Natural killer cell (primary cell): Measurements from ENCODE around the gene GNGT2. TPM values are rescaled to one million over a fixed set of nuclear protein-coding genes. Genes with fewer than 3 reads are reported as not detected.

Experiments used
- ATAC-seq, 3 donors: fragments of 150-1000 bp in 2 of 3; fragments of 200-7000 bp in 1 of 3; cut with Tn5 transposase; 1 replicate in 1 of 3; 2 replicates in 2 of 3; pipeline ENCODE4 v1.10.0; 2021; ENCODE audit warnings: mild to moderate bottlenecking in 2 of 3, moderate library complexity in 2 of 3
- DNase-seq, 2 donors: peaks; one replicate each; pipeline versions ENCODE4 v3.0.0 to v3.0.0-alpha.2; 2013 to 2021; ENCODE audit warnings: mixed read lengths in 1 of 2
- H3K27ac ChIP-seq: one replicate; pipeline ENCODE4 v1.5.1; 2013; ENCODE audit warnings: mild to moderate bottlenecking, low read length
- H3K27me3 ChIP-seq: one replicate; pipeline ENCODE4 v1.6.1; 2013; ENCODE audit warnings: low read length; ENCODE audit not compliant: control insufficient read depth, insufficient read depth
- H3K36me3 ChIP-seq: one replicate; pipeline ENCODE4 v1.6.1; 2013; ENCODE audit warnings: low read length; ENCODE audit not compliant: control insufficient read depth, insufficient read depth
- H3K4me1 ChIP-seq: one replicate; pipeline ENCODE4 v1.6.1; 2013; ENCODE audit warnings: low read length; ENCODE audit not compliant: control insufficient read depth, insufficient read depth
- H3K4me3 ChIP-seq: one replicate; pipeline ENCODE4 v1.5.1; 2013; ENCODE audit warnings: low read length
- H3K9me3 ChIP-seq: one replicate; pipeline ENCODE4 v1.6.1; 2013; ENCODE audit warnings: low read length; ENCODE audit not compliant: control insufficient read depth, insufficient read depth
- H3K27ac Mint-ChIP-seq, 2 donors: one replicate each; pipeline ENCODE4 v1.8.0; 2022; ENCODE audit warnings: mild to moderate bottlenecking in 2 of 2, mixed read lengths in 2 of 2, moderate library complexity in 1 of 2
- H3K27me3 Mint-ChIP-seq, 2 donors: one replicate each; pipeline ENCODE4 v1.8.0; 2022; ENCODE audit warnings: low read depth in 2 of 2, mixed read lengths in 2 of 2
- H3K36me3 Mint-ChIP-seq: one replicate; pipeline ENCODE4 v1.8.0; 2022; ENCODE audit warnings: mixed read lengths
- H3K4me1 Mint-ChIP-seq, 2 donors: one replicate each; pipeline ENCODE4 v1.8.0; 2022; ENCODE audit warnings: mixed read lengths in 2 of 2
- H3K4me3 Mint-ChIP-seq: one replicate; pipeline ENCODE4 v1.8.0; 2022; ENCODE audit warnings: mild to moderate bottlenecking, moderate library complexity, mixed read lengths
- H3K9me3 Mint-ChIP-seq, 2 donors: one replicate each; pipeline ENCODE4 v1.8.0; 2022; ENCODE audit warnings: mixed read lengths in 2 of 2
- CTCF ChIP-seq: fragments of 200-600 bp; IDR thresholded peaks from one replicate; pipeline ENCODE4 v1.8.0; 2022; ENCODE audit warnings: antibody characterized with exemption
- WGBS: methylation state at CpG from one replicate; pipeline ENCODE4 v1.1.7; 2013; ENCODE audit warnings: missing lambda C conversion rate; ENCODE audit not compliant: insufficient coverage; 5-methylcytosine and 5-hydroxymethylcytosine counted together
- intact Hi-C: fragments of 100-400 bp; cut with micrococcal nuclease; formaldehyde crosslinking; loops from one replicate; pipeline ENCODE4 v1.14.2; 2022
- total RNA-seq, 4 donors: library from RNA; stranded (reverse); fragments of 120-200 nt in 1 of 4; gene quantifications; one replicate each; pipeline versions ENCODE4 v1.2.3 to v1.2.4, GENCODE V29; 2013 to 2022

GNGT2 gene
- total RNA-seq, 3 donors from 2014 or later (not counting 1 experiment from before 2014, with no cell fraction given) = 35.8 to 41.6 (median 39.4) TPM

- Histone ChIP-seq H3K4me1 (no peaks in the 10 kb centered on the region), H3K36me3 (no peaks in the 10 kb centered on the region), H3K27me3 (no peaks in the 10 kb centered on the region), H3K4me3 (no peak overlapping the region), H3K27ac (no peak overlapping the region), H3K9me3 (no peaks in the 10 kb centered on the region)
- H3K9me3 Mint-ChIP-seq = no peaks in the 10 kb centered on the region
- WGBS = 81% methylated on average over 10 of the region's 10 CpGs
- TF ChIP-seq CTCF = no peak
- no peak overlapping the region for H3K4me3 Mint-ChIP-seq
- no peaks in the 10 kb centered on the region for H3K4me1 Mint-ChIP-seq
- ATAC-seq (no peak), DNase-seq (no peak)
- no peaks in the 10 kb centered on the region for H3K36me3 Mint-ChIP-seq
- intact Hi-C loops = no loop called here
- H3K27me3 Mint-ChIP-seq = peaks cover 0 to 2% of the 10 kb centered on the region in 2 donors
- no peak overlapping the region for H3K27ac Mint-ChIP-seq
Measured at GRCh38 chr17:49249292-49249794, 39.0 kb upstream of the GNGT2 start.

- Mint-ChIP-seq H3K36me3 (no peaks in the 10 kb centered on the region), H3K27me3 (peaks cover 0 to 2% of the 10 kb centered on the region in 2 donors), H3K27ac (no peak overlapping the region), H3K9me3 (no peaks in the 10 kb centered on the region), H3K4me3 (no peak overlapping the region), H3K4me1 (no peaks in the 10 kb centered on the region)
- Histone ChIP-seq H3K36me3 (no peaks in the 10 kb centered on the region), H3K27me3 (no peaks in the 10 kb centered on the region), H3K4me3 (no peak overlapping the region), H3K27ac (no peak overlapping the region), H3K9me3 (no peaks in the 10 kb centered on the region), H3K4me1 (no peaks in the 10 kb centered on the region)
- no peak for ATAC-seq
- DNase-seq = no peak
- 92% methylated on average over 7 of the region's 7 CpGs for WGBS
- intact Hi-C loops = no loop called here
- no peak for TF ChIP-seq CTCF
Measured at GRCh38 chr17:49247944-49248343, 37.6 kb upstream of the GNGT2 start.

- DNase-seq (no peak), ATAC-seq (no peak)
- WGBS = 91% methylated on average over 4 of the region's 4 CpGs
- no peak for TF ChIP-seq CTCF
- H3K27me3 ChIP-seq = no peaks in the 10 kb centered on the region
- no peak overlapping the region for H3K27ac ChIP-seq
- no peaks in the 10 kb centered on the region for H3K36me3 Mint-ChIP-seq
- no peaks in the 10 kb centered on the region for H3K9me3 Mint-ChIP-seq
- H3K4me1 Mint-ChIP-seq = no peaks in the 10 kb centered on the region
- no peaks in the 10 kb centered on the region for H3K9me3 ChIP-seq
- intact Hi-C loops = no loop called here
- H3K36me3 ChIP-seq = no peaks in the 10 kb centered on the region
- H3K4me3 Mint-ChIP-seq = no peak overlapping the region
- no peaks in the 10 kb centered on the region for H3K4me1 ChIP-seq
- H3K27me3 Mint-ChIP-seq = peaks cover 0 to 2% of the 10 kb centered on the region in 2 donors
- no peak overlapping the region for H3K27ac Mint-ChIP-seq
- H3K4me3 ChIP-seq = no peak overlapping the region
Measured at GRCh38 chr17:49244839-49245238, 34.5 kb upstream of the GNGT2 start.

- no peak overlapping the region for H3K27ac ChIP-seq
- H3K27me3 ChIP-seq = no peaks in the 10 kb centered on the region
- Mint-ChIP-seq H3K36me3 (no peaks in the 10 kb centered on the region), H3K9me3 (no peaks in the 10 kb centered on the region), H3K4me1 (no peaks in the 10 kb centered on the region), H3K27me3 (peaks cover 0 to 5% of the 10 kb centered on the region in 2 donors), H3K4me3 (no peak overlapping the region), H3K27ac (no peak overlapping the region)
- TF ChIP-seq CTCF = no peak
- ATAC-seq (no peak), DNase-seq (no peak)
- 90% methylated on average over 2 of the region's 5 CpGs for WGBS
- H3K4me1 ChIP-seq = no peaks in the 10 kb centered on the region
- no peak overlapping the region for H3K4me3 ChIP-seq
- no peaks in the 10 kb centered on the region for H3K36me3 ChIP-seq
- intact Hi-C loops = no loop called here
- no peaks in the 10 kb centered on the region for H3K9me3 ChIP-seq
Measured at GRCh38 chr17:49242813-49243212, 32.4 kb upstream of the GNGT2 start.
